Measurements from ENCODE around the gene KPNB1.

The KPNB1 gene

DNA sequence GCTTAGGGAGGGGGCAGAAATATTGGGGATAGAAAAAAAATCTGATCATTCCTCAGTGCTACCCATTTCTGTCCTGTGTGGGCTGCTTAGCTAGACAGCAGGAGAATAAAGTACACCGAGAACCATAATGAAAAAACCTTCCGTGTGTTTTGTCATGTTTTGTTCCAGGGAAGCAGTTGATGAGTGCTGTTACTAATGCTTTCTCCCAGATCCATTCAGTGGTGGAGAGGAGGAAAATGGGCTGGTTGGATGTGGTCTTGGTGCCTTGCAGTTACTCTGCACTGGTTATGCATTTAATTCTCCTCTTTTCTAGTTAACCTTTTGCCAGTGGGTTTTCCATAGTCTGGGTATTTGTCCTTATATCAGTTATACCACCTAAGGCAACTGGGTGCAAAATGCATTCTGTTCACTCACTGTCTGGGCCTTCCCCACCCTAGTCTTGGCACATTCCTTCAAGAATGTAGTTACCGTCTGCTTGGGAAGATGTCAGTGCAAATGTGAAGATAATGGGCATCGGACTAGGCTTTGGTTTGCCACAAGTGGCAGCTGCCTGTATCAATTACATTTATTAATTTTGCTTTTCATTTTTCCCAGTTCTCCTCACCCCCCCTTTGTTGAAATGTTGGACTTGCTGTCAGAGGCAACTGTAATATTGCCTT lies 34.9 kb downstream of the KPNB1 start:
- no peaks in the 10 kb centered on the region for H3K9me3 Mint-ChIP-seq
- peaks cover 17% of the 10 kb centered on the region for H3K4me1 Mint-ChIP-seq
- no peak for ATAC-seq
- H3K27me3 Mint-ChIP-seq = no peaks in the 10 kb centered on the region
- H3K4me3 Mint-ChIP-seq = no peak overlapping the region
- no peak for DNase-seq
- H3K27ac Mint-ChIP-seq = peak overlapping the region in 1 of 2 donors; percentile 59

GRCh38 chr17:47685556-47686275 lies 36.0 kb downstream of the KPNB1 start:
- H3K9me3 Mint-ChIP-seq = no peaks in the 10 kb centered on the region

GRCh38 chr17:47686276-47686635 lies 36.5 kb downstream of the KPNB1 start:
- ATAC-seq = no peak
- H3K4me3 Mint-ChIP-seq = no peak overlapping the region
- DNase-seq = no peak
- H3K9me3 Mint-ChIP-seq = no peaks in the 10 kb centered on the region
- no peaks in the 10 kb centered on the region for H3K27me3 Mint-ChIP-seq
- H3K4me1 Mint-ChIP-seq = peaks cover 28% of the 10 kb centered on the region
- H3K27ac Mint-ChIP-seq = peak overlapping the region in 1 of 2 donors; percentile 86

More at GRCh38 chr17:47685556-47686275, 36.0 kb downstream of the KPNB1 start:
- no peak overlapping the region for H3K27ac Mint-ChIP-seq
- ATAC-seq (no peak), DNase-seq (no peak)
- peaks cover 28% of the 10 kb centered on the region for H3K4me1 Mint-ChIP-seq
- H3K4me3 Mint-ChIP-seq = no peak overlapping the region
- no peaks in the 10 kb centered on the region for H3K27me3 Mint-ChIP-seq

GRCh38 chr17:47686664-47687327 lies 37.1 kb downstream of the KPNB1 start:
- Mint-ChIP-seq H3K9me3 (no peaks in the 10 kb centered on the region), H3K27ac (peak overlapping the region in 1 of 2 donors; percentile 86), H3K4me1 (peaks cover 31% of the 10 kb centered on the region), H3K4me3 (no peak overlapping the region), H3K27me3 (no peaks in the 10 kb centered on the region)
- ATAC-seq (no peak), DNase-seq (no peak)

DNA sequence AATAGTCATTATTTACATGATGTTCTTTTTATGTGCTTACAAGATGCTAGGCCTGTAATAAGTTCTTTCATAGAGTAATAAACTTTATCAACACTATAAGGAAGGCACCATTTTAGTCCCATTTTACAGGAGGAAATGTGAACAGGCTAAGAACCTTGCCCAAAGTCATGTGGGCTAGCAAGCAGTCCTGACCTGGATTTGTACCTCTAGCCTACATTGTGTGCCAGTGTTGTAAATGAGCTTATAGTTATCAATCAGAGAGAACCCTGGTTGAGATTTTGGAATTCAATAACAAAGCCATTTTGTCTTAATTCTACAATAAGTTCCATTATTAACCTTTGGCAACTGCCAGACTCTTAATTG lies 37.6 kb downstream of the KPNB1 start:
- Mint-ChIP-seq H3K27me3 (no peaks in the 10 kb centered on the region), H3K9me3 (no peaks in the 10 kb centered on the region), H3K27ac (no peak overlapping the region), H3K4me1 (peaks cover 31% of the 10 kb centered on the region), H3K4me3 (no peak overlapping the region)
- ATAC-seq (no peak), DNase-seq (no peak)

DNA sequence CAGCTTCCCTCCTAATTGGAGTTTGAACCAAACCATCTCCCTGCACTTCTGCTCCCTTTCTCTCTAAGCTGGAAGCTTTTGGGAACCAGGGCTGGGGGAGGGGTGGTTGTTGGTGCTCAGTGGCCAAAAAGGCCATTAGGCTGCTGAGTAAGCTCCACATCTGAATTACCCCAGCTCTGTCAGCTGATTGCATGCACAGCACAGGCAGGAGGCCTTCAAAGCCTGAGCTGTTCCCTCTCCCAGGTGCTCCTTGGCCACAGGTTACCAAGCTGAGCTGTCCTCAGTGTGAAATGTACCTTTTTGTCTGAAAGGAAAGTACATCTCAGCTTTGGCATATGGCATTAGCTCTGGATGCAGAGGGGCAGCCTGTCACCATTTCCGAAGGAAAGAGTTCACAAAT lies 38.0 kb downstream of the KPNB1 start:
- Mint-ChIP-seq H3K9me3 (no peaks in the 10 kb centered on the region), H3K27ac (peak overlapping the region in 1 of 2 donors; percentile 48), H3K4me3 (no peak overlapping the region), H3K4me1 (peaks cover 36% of the 10 kb centered on the region), H3K27me3 (no peaks in the 10 kb centered on the region)
- DNase-seq (no peak), ATAC-seq (no peak)

- ATAC-seq (no peak), DNase-seq (no peak)
- no peaks in the 10 kb centered on the region for H3K9me3 Mint-ChIP-seq
- no peak overlapping the region for H3K4me3 Mint-ChIP-seq
- H3K4me1 Mint-ChIP-seq = peaks cover 39% of the 10 kb centered on the region
- H3K27ac Mint-ChIP-seq = no peak overlapping the region
- no peaks in the 10 kb centered on the region for H3K27me3 Mint-ChIP-seq
These were observed 40.4 kb downstream of the KPNB1 start for GRCh38 chr17:47690121-47690520.

- H3K27ac Mint-ChIP-seq = peak overlapping the region in 1 of 2 donors; percentile 63
- H3K4me3 Mint-ChIP-seq = peak overlapping the region; percentile 95 to 98
- no peak for ATAC-seq
- no peaks in the 10 kb centered on the region for H3K27me3 Mint-ChIP-seq
- DNase-seq = no peak
- peaks cover 61% of the 10 kb centered on the region for H3K4me1 Mint-ChIP-seq
- no peaks in the 10 kb centered on the region for H3K9me3 Mint-ChIP-seq
These were observed 42.6 kb downstream of the KPNB1 start for GRCh38 chr17:47692137-47692894.

DNA sequence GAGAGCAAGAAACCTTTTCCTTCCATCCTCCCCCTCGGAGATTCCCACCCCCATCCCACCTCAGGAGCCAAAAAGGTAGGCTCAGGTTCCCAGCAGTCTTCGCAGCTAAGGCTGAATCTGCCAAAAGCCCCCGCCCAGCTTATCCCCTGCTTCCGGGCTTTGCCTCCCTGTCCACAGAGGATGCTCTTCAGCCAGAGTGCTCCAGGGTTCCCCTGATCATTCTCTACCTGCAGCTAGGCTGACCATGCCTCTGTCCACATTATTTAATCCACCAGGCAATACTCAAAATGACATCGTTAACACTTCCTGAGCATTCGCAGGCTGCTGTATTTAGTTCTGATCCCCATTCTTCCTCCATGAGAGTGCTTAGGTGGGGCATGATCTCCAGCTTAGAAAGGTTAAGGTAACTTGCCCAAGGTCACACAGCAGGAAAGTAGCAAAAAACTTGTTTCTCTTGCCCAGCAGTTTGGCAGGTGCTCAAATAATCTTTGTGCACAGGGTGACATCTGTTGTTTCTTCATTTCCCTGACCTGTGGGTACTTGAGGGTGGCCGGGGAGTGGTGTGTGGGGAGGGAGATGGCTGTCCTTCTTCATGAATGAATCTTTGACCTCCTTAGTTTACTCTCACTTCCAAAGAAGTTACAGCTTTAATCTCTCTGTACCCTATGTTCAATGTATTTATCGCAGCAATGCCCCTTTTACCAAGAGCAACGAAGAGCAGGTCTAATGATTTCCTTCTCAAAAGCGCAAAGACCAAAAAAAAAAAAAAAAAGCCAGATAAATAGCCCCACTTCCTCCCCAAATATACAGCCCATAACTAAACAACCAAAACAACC lies 43.4 kb downstream of the KPNB1 start:
- Mint-ChIP-seq H3K9me3 (no peaks in the 10 kb centered on the region), H3K27me3 (no peaks in the 10 kb centered on the region), H3K4me3 (peak overlapping the region; percentile 95 to 98), H3K4me1 (peaks cover 67% of the 10 kb centered on the region), H3K27ac (peak overlapping the region; percentile 93 to 98)
- DNase-seq = peak in 1 of 2 donors; percentile 5
- ATAC-seq = no peak

DNA sequence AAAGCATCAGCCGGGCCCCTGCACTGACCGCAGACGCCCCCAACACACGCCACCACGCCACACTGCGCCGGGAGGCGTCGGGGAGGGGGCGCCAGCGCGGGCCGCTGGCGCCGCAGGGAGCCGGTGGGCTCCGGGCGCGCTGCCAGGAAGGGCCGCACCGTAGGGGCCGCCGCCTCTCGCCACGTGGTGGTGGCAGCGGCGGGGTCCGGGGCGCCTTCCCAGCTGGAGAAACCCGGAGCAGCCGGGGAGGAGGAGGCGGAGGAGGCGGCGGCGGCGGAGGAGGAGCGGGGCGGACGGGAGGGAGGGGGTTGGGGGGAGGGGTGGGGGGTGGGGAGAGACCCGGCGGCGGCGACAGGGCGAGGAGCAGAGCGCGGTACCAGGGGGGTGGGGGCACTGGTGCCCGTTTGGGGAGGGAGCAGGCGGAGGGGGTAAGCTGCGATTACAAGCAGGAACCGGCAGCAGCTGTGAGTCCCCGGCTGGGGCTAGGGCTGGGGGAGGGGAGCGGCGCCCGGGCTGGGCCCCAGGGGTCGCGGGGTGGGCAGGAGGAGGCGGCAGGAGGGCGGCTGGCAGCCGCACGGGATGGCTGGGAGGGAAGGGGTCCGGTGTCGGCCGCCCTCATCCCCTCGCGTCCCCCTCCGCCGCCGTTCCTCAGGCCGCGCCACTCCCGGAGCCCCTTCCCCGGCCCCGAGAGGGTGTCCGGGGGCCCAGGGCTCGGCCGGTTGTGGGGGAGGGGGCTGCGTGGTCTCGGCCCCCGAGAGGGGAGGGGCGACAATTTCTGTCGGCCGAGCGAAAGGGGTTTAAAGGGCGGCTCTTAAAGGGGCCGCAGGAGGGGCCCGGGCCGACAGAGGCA lies 44.2 kb downstream of the KPNB1 start, which contains the start of gene TBKBP1:
Gene TBKBP1, plus strand, starts transcription at position 431 of the 850 bp plus-strand sequence. CDS start 1,952 bp downstream, outside the sequence.
- Mint-ChIP-seq H3K4me3 (peak within 1 kb of the TSS; percentile 95 to 98), H3K27ac (peak within 1 kb of the TSS; percentile 93 to 98), H3K4me1 (peaks cover 75% of the 10 kb centered on the region), H3K9me3 (no peaks in the 10 kb centered on the region), H3K27me3 (no peaks in the 10 kb centered on the region)
- peak; percentile 69 to 74 for DNase-seq
- peak; percentile 60 for ATAC-seq

GRCh38 chr17:47694581-47695428 lies 45.1 kb downstream of the KPNB1 start:
- Mint-ChIP-seq H3K9me3 (no peaks in the 10 kb centered on the region), H3K27ac (peak overlapping the region; percentile 57 to 83), H3K4me3 (peak overlapping the region; percentile 95 to 98), H3K27me3 (no peaks in the 10 kb centered on the region), H3K4me1 (peaks cover 82% of the 10 kb centered on the region)
- ATAC-seq (peak; percentile 61), DNase-seq (peak; percentile 53 to 70)

DNA sequence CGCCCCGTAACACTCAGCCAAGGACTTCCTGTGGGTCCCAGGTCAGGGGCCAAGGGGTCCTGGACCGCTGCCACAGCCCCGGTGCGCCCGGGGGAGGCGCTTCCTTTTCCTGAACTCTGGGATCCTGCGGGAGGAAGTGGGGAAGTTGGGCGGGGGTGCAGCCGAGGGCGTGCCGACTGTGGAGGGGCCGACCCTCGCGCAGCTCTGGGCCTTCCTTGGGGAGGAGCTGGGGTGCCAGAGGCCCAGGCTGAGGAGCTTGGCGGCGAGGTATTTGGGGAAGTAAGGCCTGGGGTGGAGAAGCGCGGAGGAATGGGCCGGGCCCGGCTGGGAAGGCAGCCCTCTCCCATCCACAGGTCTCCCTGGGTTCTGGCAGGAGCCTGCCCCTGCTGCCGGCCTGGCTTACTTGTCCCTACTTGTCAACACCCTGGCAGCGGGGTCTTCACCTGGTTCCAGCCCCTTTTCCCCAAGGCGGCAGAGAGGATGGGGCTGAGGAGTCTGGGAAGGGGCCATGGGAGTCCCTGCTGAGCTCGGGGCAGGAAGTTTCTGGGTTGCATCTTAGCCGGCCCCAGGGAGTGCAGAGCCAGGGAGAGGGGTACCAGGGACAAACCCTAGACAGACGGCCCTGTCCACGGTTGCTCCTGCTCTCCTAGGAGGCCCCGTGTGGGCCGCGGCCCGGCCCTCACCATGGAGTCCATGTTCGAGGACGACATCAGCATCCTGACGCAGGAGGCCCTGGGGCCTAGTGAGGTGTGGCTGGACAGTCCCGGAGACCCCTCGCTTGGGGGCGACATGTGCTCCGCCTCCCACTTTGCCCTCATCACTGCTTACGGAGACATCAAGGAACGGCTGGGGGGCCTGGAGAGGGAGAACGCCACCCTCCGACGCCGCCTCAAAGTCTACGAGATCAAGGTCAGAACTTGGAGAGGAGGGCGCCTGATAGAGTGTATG lies 46.0 kb downstream of the KPNB1 start:
- ATAC-seq (peak; percentile 2), DNase-seq (peak in 1 of 2 donors; percentile 15)
- H3K27me3 Mint-ChIP-seq = no peaks in the 10 kb centered on the region
- peaks cover 79% of the 10 kb centered on the region for H3K4me1 Mint-ChIP-seq
- peak overlapping the region; percentile 66 to 83 for H3K27ac Mint-ChIP-seq
- H3K9me3 Mint-ChIP-seq = no peaks in the 10 kb centered on the region
- H3K4me3 Mint-ChIP-seq = peak overlapping the region; percentile 95 to 98
